ENCODE results near the gene ELK4. TPM values are rescaled to one million over a fixed set of nuclear protein-coding genes. Genes with fewer than 3 reads are reported as not detected.

ELK4 gene
- total and polyA plus RNA-seq, 2 of the 4 experiments (the other 2 are of a cell fraction), result 4.6 to 11.3 TPM

DNA sequence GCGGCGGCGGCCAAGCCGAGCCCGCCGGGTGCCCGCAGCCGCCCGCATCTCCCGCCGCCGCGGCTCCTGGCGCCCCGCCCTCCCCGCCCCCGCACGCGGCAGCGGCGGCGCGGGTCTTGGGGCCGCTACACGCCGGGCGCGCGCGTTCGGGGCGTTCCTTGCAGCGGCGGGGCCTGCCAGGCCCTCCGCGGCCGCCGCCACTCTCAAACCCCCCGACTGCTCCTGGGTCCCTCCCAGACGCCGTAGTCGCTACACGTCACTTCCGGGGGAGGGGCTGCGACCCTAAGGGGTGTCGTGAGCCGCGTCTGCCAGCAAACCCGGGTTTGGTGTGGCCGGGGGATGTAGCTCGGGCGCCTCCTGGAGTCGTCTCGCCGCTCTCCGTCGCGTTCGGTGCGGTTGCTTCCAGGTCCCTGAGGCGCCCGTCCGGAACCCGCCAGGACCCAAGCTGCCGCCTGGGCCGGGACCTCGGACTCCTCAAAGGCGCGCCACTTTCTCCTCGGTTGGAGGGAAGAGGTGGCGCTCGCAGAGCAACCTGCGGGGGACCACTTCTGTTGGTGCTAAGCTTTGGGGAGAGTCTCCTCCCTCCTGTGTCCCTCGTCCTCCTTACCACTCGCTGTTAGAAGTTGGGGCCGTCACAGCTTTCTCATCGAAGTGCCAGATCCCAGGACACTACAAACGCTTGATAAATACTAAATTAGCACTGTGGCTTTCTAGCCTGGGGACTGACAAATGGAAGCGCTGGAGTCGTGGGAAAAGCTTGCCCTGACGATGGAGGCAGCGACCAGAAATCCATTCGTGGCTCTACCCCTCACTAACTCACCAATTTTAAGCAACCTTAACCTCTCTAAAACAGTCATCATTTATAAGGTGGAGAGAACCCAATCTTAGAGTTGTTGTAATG lies at the start of gene ELK4 (continued):
- TF ChIP-seq CTCF (conservative IDR thresholded peaks at IDR 0.05; ENCODE audit: low read depth, low read length) (peak; percentile 86), POLR2A (IDR thresholded peaks at IDR 0.05; ENCODE audit: low read depth, low read length) (peak; percentile 95)

DNA sequence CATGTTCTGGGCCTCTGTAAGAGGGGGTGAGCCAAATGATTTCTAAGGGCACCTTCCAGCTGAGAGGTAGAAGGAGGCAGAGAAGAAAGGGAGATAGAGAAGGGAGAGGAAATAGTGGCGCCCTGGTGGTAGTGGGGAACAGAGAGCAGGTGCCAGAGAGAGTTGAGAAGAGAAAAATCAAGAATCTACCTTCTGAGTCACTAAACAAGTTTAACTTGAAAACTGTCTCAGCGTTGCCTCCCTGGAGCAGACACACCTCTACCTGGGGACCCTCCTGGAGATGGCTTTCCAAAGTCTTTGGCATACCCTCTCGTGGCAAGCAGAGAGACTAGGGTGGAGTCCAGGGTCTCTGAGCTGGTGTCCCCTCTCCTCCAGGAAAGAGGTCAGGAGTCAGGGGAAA lies 49.6 kb upstream of the ELK4 start:
- Histone ChIP-seq H3K9me1 (ENCODE audit: insufficient read depth, low read length) (0 out of 2 replicates have a peak, but pooled peaks cover 3% of the 10 kb centered on the region), H2AFZ (replicated peaks; ENCODE audit: low read length, poor library complexity) (peak overlapping the region; percentile 43), H3K4ac (ENCODE audit: low read depth, low read length) (no peak overlapping the region), H3K56ac (ENCODE audit: extremely low read depth, insufficient read depth, low read length) (no peak overlapping the region), H2BK5ac (ENCODE audit: low read depth, low read length, poor library complexity, severe bottlenecking) (no peak overlapping the region), H4K91ac (ENCODE audit: insufficient read depth, low read depth, low read length) (no peak overlapping the region), H3K9ac (ENCODE audit: low read depth, low read length) (no peak overlapping the region), H3K27ac (ENCODE audit: insufficient read depth, low read length) (no peak overlapping the region), H3K9me3 (ENCODE audit: control insufficient read depth, insufficient read depth, low read length) (no peaks in the 10 kb centered on the region), H2BK120ac (ENCODE audit: low read depth, low read length) (no peak overlapping the region), H3K4me1 (ENCODE audit: control insufficient read depth, insufficient read depth, low read length) (peaks cover 12% of the 10 kb centered on the region), H2BK15ac (ENCODE audit: low read depth, low read length) (no peak overlapping the region), H3K27me3 (ENCODE audit: control insufficient read depth, insufficient read depth, low read length) (peaks cover 3% of the 10 kb centered on the region; the same call in 1 of the 2 replicates), H3K4me3 (ENCODE audit: insufficient read depth, low read depth, low read length) (no peak overlapping the region), H3K36me3 (ENCODE audit: control insufficient read depth, insufficient read depth, low read length) (no peaks in the 10 kb centered on the region), H3K4me2 (ENCODE audit: low read depth, low read length) (no peak overlapping the region), H2BK20ac (ENCODE audit: low read depth, low read length) (no peak overlapping the region), H3K14ac (replicated peaks; ENCODE audit: low read depth, low read length) (no peak overlapping the region), H2AK5ac (ENCODE audit: low read depth, low read length) (no peak overlapping the region), H3K79me1 (ENCODE audit: low read depth in 1 of 2, low read length in 2 of 2) (peaks cover 5 to 19% of the 10 kb centered on the region in 2 experiments; a peak in 3 of 4 replicates), H4K20me1 (ENCODE audit: insufficient read depth, low read length) (no peaks in the 10 kb centered on the region), H4K8ac (ENCODE audit: low read depth in 2 of 2, low read length in 2 of 2) (no peak overlapping the region), H3K18ac (ENCODE audit: low read depth, low read length) (no peak overlapping the region), H2AK9ac (replicated peaks; ENCODE audit: low read depth, low read length, poor library complexity) (no peak overlapping the region), H4K5ac (ENCODE audit: low read depth, low read length) (no peak overlapping the region), H3K23ac (ENCODE audit: low read depth, low read length) (no peak overlapping the region)
- WGBS, 2 experiments (ENCODE audit: extremely low coverage in 2 of 2, insufficient read length in 1 of 2), result no CpG with 5 or more reads among the region's 3 CpGs
- intact Hi-C loops (cut with micrococcal nuclease) (no loop called here), dilution Hi-C loops (cut with HindIII; ENCODE audit: low sequenced_read_pairs, unreplicated experiment) (no loop called here), in situ Hi-C loops (cut with MboI; ENCODE audit: low sequenced_read_pairs) (no loop called here)
- POLR2A ChIA-PET (ENCODE audit: unreplicated experiment), result no interaction called here
- DNase-seq, result no peak
- ATAC-seq (ENCODE audit: low read depth), result no peak
- no peak for TF ChIP-seq BHLHE40 (IDR thresholded peaks at IDR 0.05; ENCODE audit: low read depth, low read length)
- TF ChIP-seq SMC3 (IDR thresholded peaks at IDR 0.05; ENCODE audit: low read depth, low read length), result no peak
- no peak for TF ChIP-seq FOS (IDR thresholded peaks at IDR 0.05; ENCODE audit: low read depth, low read length)
- no peak for TF ChIP-seq NFE2L2 (IDR thresholded peaks at IDR 0.05; ENCODE audit: low read depth, low read length)
- TF ChIP-seq USF2 (IDR thresholded peaks at IDR 0.05; ENCODE audit: low read depth, low read length), result no peak
- TF ChIP-seq MXI1 (IDR thresholded peaks at IDR 0.05; ENCODE audit: borderline replicate concordance, low read depth, low read length), result no peak
- no peak for TF ChIP-seq CHD1 (IDR thresholded peaks at IDR 0.05; ENCODE audit: low read depth, low read length)
- CTCF ChIA-PET, result no interaction called here
- no TSS peak for BruUV-seq (replicated peaks)
